Breast epithelium (tissue), 3 donors: ENCODE results near the gene ZNF560.

ENCODE experiments used
- POLR2A ChIP-seq: fragments of 450-650 bp; IDR thresholded peaks from one replicate; pipeline ENCODE4 v1.6.1; 2016; ENCODE audit warnings: antibody characterized with exemption, mild to moderate bottlenecking, moderate library complexity
- POLR2AphosphoS5 ChIP-seq, 3 donors: sonication (generic); formaldehyde crosslinking; IDR thresholded peaks; one replicate each; pipeline ENCODE4 v1.6.1; 2017; ENCODE audit warnings: antibody characterized with exemption in 3 of 3
- TF ChIP-seq, protein P1 (sequence below), 3 donors: fragments of 450-650 bp; IDR thresholded peaks; one replicate each; pipeline ENCODE4 v1.5.1; 2016 to 2017; ENCODE audit warnings: antibody characterized with exemption in 3 of 3, mild to moderate bottlenecking in 3 of 3, moderate library complexity in 3 of 3

DNA sequence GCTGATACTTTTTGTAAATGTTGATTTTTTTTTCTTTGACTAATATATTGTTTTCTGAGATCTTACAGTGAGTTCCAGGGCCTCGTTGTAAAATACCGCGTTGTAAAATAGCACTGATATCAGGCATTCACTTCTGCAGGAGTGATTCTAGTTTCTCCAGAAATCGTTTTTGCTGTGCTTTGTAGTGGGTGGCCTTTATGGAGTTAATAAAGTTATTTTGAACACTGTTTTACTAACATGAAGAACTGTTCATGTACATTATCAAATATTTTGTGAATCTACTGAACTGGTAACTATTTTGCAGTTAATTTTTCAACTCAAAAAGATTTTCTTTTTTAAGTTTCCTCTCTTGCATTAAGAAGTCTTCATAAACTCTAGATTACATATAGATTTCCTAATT is 62.1 kb downstream of the ZNF560 start:
- TF ChIP-seq POLR2A = no peak
- TF ChIP-seq, protein P1, sequence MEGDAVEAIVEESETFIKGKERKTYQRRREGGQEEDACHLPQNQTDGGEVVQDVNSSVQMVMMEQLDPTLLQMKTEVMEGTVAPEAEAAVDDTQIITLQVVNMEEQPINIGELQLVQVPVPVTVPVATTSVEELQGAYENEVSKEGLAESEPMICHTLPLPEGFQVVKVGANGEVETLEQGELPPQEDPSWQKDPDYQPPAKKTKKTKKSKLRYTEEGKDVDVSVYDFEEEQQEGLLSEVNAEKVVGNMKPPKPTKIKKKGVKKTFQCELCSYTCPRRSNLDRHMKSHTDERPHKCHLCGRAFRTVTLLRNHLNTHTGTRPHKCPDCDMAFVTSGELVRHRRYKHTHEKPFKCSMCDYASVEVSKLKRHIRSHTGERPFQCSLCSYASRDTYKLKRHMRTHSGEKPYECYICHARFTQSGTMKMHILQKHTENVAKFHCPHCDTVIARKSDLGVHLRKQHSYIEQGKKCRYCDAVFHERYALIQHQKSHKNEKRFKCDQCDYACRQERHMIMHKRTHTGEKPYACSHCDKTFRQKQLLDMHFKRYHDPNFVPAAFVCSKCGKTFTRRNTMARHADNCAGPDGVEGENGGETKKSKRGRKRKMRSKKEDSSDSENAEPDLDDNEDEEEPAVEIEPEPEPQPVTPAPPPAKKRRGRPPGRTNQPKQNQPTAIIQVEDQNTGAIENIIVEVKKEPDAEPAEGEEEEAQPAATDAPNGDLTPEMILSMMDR (IDR thresholded peaks at IDR 0.05) = no peak
- no peak for TF ChIP-seq POLR2AphosphoS5 (IDR thresholded peaks at IDR 0.05)
